Tibial nerve (tissue), 4 donors: Measurements from ENCODE around the gene SUCLG2. TPM values are rescaled to one million over a fixed set of nuclear protein-coding genes. Genes with fewer than 3 reads are reported as not detected.

Source experiments
- DNase-seq, 2 donors: peaks; one replicate each; pipeline ENCODE4 v3.0.0-alpha.2; 2019; ENCODE audit warnings: low spot score in 2 of 2
- H3K27ac ChIP-seq, 4 donors: fragments of 200-600 bp; sonication (generic) in 3 of 4; one replicate each; pipeline ENCODE4 v1.5.1; 2017 to 2019; ENCODE audit warnings: mild to moderate bottlenecking in 1 of 4
- H3K27me3 ChIP-seq, 2 donors: fragments of 200-600 bp; sonication (generic) in 1 of 2; one replicate each; pipeline versions ENCODE4 v1.5.1 to v1.6.0; 2017 to 2019
- H3K36me3 ChIP-seq, 3 donors: fragments of 200-600 bp; sonication (generic); one replicate each; pipeline ENCODE4 v1.5.1; 2018 to 2019
- H3K4me1 ChIP-seq, 4 donors: fragments of 200-600 bp; sonication (generic) in 3 of 4; one replicate each; pipeline ENCODE4 v1.5.1; 2017 to 2019
- H3K4me3 ChIP-seq, 4 donors: fragments of 200-600 bp; sonication (generic) in 3 of 4; one replicate each; pipeline ENCODE4 v1.5.1; 2017 to 2019; ENCODE audit warnings: mild to moderate bottlenecking in 1 of 4, moderate library complexity in 1 of 4
- H3K9me3 ChIP-seq, 4 donors: fragments of 200-600 bp; sonication (generic) in 3 of 4; one replicate each; pipeline ENCODE4 v1.5.1; 2017 to 2019
- CTCF ChIP-seq, 5 experiments: fragments of 200-600 bp in 3 of 5; fragments of 450-650 bp in 2 of 5; sonication (generic) in 3 of 5; IDR thresholded peaks; one replicate each; pipeline ENCODE4 v1.5.1; 2016 to 2019; ENCODE audit warnings: antibody characterized with exemption in 5 of 5, mild to moderate bottlenecking in 3 of 5, moderate library complexity in 2 of 5
- EP300 ChIP-seq, 2 donors: sonication (generic); formaldehyde crosslinking; IDR thresholded peaks; one replicate each; pipeline ENCODE4 v1.6.1; 2017; ENCODE audit warnings: antibody characterized with exemption in 2 of 2, mild to moderate bottlenecking in 1 of 2
- POLR2A ChIP-seq, 2 donors: fragments of 450-650 bp; IDR thresholded peaks; one replicate each; pipeline ENCODE4 v1.6.1; 2017; ENCODE audit warnings: antibody characterized with exemption in 2 of 2, mild to moderate bottlenecking in 2 of 2, moderate library complexity in 2 of 2
- WGBS, 2 donors: methylation state at CpG; one replicate each; pipeline ENCODE4 v1.1.5; 2018; 5-methylcytosine and 5-hydroxymethylcytosine counted together
- total RNA-seq, 4 donors: library from RNA; depleted of rRNA; stranded (reverse); fragments of >200 nt; gene quantifications; one replicate each; pipeline ENCODE4 v1.1.0, GENCODE V29; 2016

The SUCLG2 gene
- total RNA-seq, 4 donors from 2014 or later, result 28.0 to 52.8 (median 42.7) TPM

DNA sequence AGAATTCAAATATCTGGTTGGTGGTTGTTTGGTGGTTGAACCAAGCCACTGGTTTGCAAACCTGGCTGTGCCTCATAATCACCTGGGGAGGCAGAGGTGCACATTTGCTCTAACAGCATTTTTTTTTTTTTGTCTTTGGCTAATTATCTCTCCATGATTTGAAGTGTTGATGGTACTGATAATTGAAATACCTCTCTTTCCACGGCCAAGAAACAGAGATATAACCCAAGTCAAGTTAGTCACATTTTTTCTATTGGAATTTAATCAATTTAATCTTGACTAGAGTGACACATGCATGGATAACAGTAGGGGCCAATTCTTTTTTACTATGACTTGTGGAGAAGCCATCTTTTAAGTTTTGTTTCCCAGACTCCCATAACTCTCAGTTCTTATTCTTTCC, 37.5 kb upstream of the SUCLG2 start:
- H3K27ac ChIP-seq, result no peak overlapping the region
- H3K36me3 ChIP-seq, result no peaks in the 10 kb centered on the region
- H3K4me3 ChIP-seq, result no peak overlapping the region
- H3K4me1 ChIP-seq, result no peaks in the 10 kb centered on the region
- H3K27me3 ChIP-seq, result no peaks in the 10 kb centered on the region
- H3K9me3 ChIP-seq, result no peaks in the 10 kb centered on the region
- TF ChIP-seq CTCF (IDR thresholded peaks at IDR 0.05), result no peak
- WGBS, 2 donors, result 87 to 88% methylated on average over 1 of the region's 1 CpG
- no peak for DNase-seq

DNA sequence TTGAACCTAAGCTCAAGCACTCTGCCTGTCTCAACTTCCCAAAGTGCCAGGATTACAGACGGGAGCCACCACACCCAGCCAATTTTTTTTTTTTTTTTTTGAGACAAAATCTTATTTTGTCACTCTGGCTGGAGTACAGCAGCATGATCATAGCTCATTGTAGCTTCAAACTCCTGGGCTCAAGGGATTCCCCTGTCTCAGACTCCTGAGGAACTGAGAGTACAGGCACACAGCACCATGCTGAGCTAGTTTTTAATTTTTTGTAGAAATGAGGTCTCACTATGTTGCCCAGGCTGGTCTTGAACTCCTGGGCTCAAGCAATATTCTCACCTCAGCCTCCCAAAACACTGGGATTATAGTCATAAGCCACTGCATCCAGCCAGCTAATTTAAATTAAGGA, 36.8 kb upstream of the SUCLG2 start:
- no peak for DNase-seq
- WGBS, 2 donors, result 83 to 88% methylated on average over 1 of the region's 1 CpG
- Histone ChIP-seq H3K4me1 (no peaks in the 10 kb centered on the region), H3K27ac (no peak overlapping the region), H3K9me3 (no peaks in the 10 kb centered on the region), H3K27me3 (no peaks in the 10 kb centered on the region), H3K36me3 (no peaks in the 10 kb centered on the region), H3K4me3 (no peak overlapping the region)
- TF ChIP-seq EP300 (IDR thresholded peaks at IDR 0.05), result no peak

- Histone ChIP-seq H3K4me3 (no peak overlapping the region), H3K36me3 (no peaks in the 10 kb centered on the region), H3K27me3 (no peaks in the 10 kb centered on the region), H3K27ac (no peak overlapping the region), H3K4me1 (no peaks in the 10 kb centered on the region), H3K9me3 (no peaks in the 10 kb centered on the region)
- DNase-seq, result no peak
- 40 to 56% methylated on average over 1 of the region's 1 CpG for WGBS, 2 donors
- TF ChIP-seq CTCF (IDR thresholded peaks at IDR 0.05), result no peak
- no peak for TF ChIP-seq EP300 (IDR thresholded peaks at IDR 0.05)
- no peak for TF ChIP-seq POLR2A (IDR thresholded peaks at IDR 0.05)
Measured at GRCh38 chr3:67689806-67690205, 35.4 kb upstream of the SUCLG2 start.

GRCh38 chr3:67688231-67688630, 33.8 kb upstream of the SUCLG2 start:
- DNase-seq, result no peak
- no peaks in the 10 kb centered on the region for H3K4me1 ChIP-seq
- 92 to 100% methylated on average over 2 of the region's 2 CpGs for WGBS, 2 donors
- H3K36me3 ChIP-seq, result no peaks in the 10 kb centered on the region
- H3K27ac ChIP-seq, result no peak overlapping the region
- H3K27me3 ChIP-seq, result no peaks in the 10 kb centered on the region
- no peaks in the 10 kb centered on the region for H3K9me3 ChIP-seq
- no peak overlapping the region for H3K4me3 ChIP-seq
- TF ChIP-seq EP300 (IDR thresholded peaks at IDR 0.05) (no peak), CTCF (IDR thresholded peaks at IDR 0.05) (no peak), POLR2A (IDR thresholded peaks at IDR 0.05) (no peak)

- Histone ChIP-seq H3K27ac (no peak overlapping the region), H3K9me3 (no peaks in the 10 kb centered on the region), H3K27me3 (no peaks in the 10 kb centered on the region), H3K36me3 (no peaks in the 10 kb centered on the region), H3K4me1 (no peaks in the 10 kb centered on the region), H3K4me3 (no peak overlapping the region)
- DNase-seq, result no peak
- 78 to 84% methylated on average over 8 of the region's 8 CpGs for WGBS, 2 donors
- TF ChIP-seq CTCF (IDR thresholded peaks at IDR 0.05), result no peak
- TF ChIP-seq EP300 (IDR thresholded peaks at IDR 0.05), result no peak
- TF ChIP-seq POLR2A (IDR thresholded peaks at IDR 0.05), result no peak
Measured at GRCh38 chr3:67686069-67686468, 31.7 kb upstream of the SUCLG2 start.

GRCh38 chr3:67685499-67685898, 31.1 kb upstream of the SUCLG2 start:
- no peak overlapping the region for H3K4me3 ChIP-seq
- TF ChIP-seq EP300 (IDR thresholded peaks at IDR 0.05) (no peak), CTCF (IDR thresholded peaks at IDR 0.05) (no peak), POLR2A (IDR thresholded peaks at IDR 0.05) (no peak)
- H3K4me1 ChIP-seq, result no peaks in the 10 kb centered on the region
- no peaks in the 10 kb centered on the region for H3K27me3 ChIP-seq
- no peak overlapping the region for H3K27ac ChIP-seq
- WGBS, 2 donors, result 50 to 64% methylated on average over 1 of the region's 1 CpG
- H3K36me3 ChIP-seq, result no peaks in the 10 kb centered on the region
- H3K9me3 ChIP-seq, result no peaks in the 10 kb centered on the region
- DNase-seq, result no peak
